Stimulated activated CD8-positive, alpha-beta memory T cell treated with anti-CD3 and anti-CD28 coated beads, Interleukin-15, amount 100 ng/mL, for 4 hours (primary cell): ENCODE data around the gene BCL2.

Experiments
- DNase-seq, 2 donors: peaks; one replicate each; pipeline ENCODE4 v3.0.0-alpha.2; 2020; ENCODE audit warnings: low read depth in 2 of 2

BCL2 gene

GRCh38 chr18:63084219-63084618 lies 235.3 kb downstream of the BCL2 start:
- no peak for DNase-seq

DNA sequence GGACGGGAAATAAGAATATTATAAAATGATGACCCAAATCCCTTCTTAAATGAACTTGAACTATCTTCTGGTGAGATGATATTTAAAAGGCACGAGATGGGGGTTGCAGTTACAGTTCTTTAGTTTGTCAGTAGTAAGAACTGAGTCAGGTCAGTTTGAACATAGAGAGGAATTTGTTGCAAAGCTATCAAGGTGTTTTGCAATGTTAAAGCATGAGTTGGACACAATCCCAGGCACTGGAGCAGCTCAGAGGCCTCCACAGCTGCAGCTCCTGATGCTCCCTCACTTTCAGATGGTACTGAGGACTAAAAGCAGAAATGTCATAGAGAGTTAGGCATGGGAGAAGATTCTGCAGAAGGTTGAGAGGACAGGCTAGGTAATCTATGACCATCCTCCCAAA lies 236.0 kb downstream of the BCL2 start:
- DNase-seq = no peak

- no peak for DNase-seq
Observed at GRCh38 chr18:63083020-63083531, 236.5 kb downstream of the BCL2 start.

DNA sequence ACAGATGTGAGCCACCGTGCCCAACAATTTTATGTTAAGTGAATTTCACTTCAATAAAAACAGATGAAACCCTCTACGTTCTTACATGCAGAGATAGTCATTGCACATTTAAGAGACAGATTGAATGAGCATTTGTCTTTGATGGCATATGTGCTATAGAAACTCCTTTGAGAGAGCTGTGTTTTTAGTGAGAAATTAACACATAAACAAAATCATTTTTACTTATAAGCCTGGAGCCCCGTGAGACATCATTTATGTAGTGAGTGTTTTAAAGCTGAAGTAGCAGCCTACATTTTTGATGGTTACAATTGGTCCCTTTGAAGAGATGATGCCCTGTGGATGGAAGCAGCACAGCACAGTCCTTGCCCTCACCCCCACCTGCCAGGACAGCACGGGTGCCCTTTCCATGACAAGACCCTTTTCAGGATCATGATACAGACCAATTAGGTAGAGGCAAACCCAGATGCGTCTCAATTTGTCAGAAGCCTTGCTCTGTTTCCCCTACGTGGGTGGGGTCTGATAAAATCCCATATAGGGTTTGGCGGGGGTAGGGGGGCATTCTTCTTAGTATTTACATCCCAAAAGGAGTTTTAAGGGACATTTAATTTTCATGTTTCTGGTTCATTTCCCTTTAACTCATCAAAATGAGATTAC lies 237.1 kb downstream of the BCL2 start:
- DNase-seq = no peak

DNA sequence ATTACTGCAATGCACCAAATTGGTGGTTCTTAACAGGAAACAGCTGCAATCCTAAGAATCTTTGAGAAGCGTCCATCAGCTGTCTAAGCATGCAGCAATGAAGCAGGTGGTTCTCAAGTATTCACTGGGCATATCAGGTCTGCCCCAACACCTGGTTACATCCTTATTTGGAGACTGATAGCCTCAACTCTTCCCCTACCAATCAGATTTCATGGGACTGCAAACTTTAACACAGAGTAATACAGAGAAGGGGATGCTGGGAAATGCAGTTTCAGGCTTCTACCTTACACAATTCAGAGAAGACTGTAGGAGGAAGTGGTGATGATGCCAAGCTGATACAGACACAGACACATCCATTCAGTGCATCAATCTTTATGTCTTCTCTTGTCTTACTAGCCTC lies 240.5 kb downstream of the BCL2 start:
- no peak for DNase-seq

GRCh38 chr18:63078471-63078870 lies 241.1 kb downstream of the BCL2 start:
- no peak for DNase-seq

GRCh38 chr18:63074981-63075404 lies 244.6 kb downstream of the BCL2 start:
- DNase-seq = peak; percentile 10 to 33

DNA sequence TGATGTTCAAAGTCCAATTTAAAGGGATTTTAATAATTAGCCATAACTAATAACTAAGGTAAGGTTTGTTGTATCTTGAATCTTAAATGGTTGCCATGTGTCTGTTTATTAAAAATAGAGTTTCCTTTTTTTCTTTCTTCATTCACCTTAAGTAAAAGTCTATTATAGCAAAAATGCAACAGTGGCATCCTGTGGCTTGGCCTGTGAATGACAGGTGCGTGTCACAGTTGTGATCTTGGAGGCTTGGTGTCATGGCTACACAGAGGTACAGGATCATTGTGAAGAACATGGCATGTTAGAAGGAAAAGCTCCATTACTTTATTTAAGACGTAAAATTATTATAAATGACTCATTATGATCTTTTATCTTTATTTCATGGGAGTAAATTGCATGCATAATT lies 246.1 kb downstream of the BCL2 start:
- no peak for DNase-seq
